COLO829 (cell line): ENCODE data around the gene IFITM5.
"Not testable (repeated sequence)": the region's sequence is repeated elsewhere in the genome, so short reads cannot be mapped to it uniquely, and the experiment has no call there.

Source experiments
- DNase-seq: peaks from one replicate; pipeline ENCODE4 v3.0.0; 2012; ENCODE audit warnings: low spot score

The IFITM5 gene

DNA sequence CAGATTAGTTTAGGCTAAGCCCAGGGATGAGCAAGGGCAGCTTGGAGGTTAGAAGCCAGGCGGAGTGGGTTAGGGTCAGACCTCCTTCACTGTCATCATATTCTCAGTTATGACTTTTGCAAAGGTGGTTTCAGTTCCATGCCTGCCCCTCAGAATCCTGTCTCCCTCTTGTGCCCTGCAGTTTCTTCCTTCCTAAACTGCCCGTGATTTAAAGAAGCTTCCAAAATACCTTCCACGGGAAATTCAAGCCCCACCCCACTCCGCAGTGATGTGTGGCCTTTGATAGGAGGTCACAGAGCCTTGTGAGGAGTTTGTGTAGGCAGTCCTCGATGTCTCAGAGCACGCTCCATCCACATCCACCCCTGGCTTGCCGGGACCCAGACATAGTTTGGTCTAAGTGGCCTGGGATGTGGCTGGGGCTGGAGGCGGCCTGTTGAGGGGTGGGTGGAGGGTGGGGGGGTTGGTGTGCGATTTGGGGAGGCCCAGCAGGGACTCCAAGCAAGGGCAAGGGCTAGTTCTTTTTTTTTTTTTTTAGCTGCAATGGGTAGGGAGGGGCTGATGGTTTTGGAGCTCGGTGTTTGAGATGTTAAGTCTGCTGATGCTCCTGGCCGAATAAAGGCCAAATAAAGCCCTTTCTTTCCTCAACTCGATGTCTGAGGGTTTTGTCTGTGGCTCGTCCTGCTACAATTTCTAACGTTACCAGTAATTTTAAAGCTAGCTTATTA, 12.9 kb upstream of the IFITM5 start:
- no peak for DNase-seq

DNA sequence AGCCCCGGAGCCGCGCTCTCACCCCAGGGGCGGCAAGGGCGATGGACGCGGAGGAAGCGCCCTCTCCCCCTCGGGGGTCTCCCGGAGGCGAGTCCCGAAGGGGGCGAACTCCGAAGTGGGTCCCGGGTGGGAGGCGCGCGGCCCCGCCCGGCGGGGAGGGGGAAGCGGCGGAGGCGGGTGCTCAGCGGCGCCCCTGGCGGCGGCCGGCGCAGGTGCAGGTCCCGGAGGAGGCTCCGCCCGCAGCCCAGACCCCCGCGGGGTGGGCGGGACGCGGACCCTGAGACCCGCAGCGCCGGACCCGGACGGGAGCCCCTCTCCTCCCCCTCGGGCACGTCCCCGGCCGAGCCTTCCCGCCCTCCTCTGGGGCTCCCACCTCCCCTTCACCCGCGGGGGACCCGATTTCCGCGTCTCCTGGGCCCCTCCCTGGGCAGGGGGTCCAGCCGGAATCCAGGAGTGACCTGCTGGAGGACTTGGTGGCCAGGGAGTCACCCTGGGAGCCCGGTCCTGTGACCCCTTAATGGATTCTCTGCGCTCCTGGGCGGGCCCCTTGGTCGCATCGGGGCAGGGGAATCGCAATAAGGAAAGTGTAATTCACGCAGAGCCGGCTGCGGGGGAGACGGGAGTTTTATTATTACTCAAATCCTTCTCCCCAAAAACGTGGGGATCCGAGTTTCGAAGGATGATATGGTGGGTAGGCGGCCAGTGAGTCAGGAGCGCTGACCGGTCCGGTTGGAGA, 11.9 kb upstream of the IFITM5 start:
- not testable (repeated sequence) for DNase-seq

DNA sequence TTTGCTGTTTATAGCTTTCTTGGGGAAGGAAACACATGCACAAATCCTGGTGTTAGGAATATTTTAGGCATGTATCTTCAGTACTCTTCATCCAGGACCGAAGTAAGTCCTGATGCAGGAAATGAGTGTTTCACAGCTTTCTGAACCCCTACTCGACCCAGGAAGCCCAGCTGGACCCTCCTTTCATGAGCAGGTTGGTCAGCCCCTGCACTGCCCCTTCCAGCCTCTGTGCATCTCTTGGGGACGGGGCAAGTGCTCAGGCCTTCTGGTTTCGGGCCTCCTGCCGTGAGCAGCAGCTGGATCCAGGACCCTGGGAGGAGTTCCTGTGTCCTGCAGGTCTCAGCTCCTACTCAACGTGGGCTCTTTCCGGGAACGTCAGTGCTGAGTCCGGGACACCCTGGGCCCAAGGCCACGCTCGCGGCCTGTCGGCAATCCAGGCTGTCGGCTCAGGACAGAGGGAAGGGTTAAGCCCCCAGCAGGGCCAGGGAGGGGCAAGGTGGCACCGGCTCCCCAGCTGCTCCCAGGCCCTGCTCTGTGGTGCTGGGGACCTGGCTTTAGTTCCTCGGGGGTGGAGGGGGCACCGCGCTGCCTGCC, 10.8 kb upstream of the IFITM5 start:
- not testable (repeated sequence) for DNase-seq

DNA sequence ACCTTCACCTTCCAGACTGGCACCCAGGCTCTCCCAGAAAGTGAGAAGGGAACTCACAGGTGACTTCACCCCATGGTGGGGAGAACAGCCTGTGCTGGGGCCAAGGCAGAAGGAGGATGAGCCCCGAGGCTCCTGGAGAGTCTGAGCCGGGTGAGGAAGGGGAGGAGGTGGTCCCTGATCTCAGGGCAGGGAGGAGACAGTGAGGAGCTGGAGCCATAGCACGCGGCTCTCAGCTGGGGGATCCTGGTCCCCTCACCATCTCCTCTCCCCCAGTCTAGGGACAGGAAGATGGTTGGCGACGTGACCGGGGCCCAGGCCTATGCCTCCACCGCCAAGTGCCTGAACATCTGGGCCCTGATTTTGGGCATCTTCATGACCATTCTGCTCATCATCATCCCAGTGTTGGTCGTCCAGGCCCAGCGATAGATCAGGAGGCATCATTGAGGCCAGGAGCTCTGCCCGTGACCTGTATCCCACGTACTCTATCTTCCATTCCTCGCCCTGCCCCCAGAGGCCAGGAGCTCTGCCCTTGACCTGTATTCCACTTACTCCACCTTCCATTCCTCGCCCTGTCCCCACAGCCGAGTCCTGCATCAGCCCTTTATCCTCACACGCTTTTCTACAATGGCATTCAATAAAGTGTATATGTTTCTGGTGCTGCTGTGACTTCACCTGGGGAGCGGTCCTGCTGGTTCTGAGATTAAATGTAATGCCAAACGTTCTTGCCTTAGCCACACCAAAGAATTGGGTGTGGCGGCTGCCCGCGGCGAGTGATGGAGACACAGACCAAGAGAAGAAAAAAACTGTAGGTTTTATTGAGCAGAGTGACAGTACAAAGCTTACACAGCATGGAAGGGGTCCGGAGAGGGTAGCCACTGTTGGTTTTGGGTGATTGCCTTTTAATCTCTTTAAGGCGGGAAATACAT, 9.7 kb upstream of the IFITM5 start:
- not testable (repeated sequence) for DNase-seq

DNA sequence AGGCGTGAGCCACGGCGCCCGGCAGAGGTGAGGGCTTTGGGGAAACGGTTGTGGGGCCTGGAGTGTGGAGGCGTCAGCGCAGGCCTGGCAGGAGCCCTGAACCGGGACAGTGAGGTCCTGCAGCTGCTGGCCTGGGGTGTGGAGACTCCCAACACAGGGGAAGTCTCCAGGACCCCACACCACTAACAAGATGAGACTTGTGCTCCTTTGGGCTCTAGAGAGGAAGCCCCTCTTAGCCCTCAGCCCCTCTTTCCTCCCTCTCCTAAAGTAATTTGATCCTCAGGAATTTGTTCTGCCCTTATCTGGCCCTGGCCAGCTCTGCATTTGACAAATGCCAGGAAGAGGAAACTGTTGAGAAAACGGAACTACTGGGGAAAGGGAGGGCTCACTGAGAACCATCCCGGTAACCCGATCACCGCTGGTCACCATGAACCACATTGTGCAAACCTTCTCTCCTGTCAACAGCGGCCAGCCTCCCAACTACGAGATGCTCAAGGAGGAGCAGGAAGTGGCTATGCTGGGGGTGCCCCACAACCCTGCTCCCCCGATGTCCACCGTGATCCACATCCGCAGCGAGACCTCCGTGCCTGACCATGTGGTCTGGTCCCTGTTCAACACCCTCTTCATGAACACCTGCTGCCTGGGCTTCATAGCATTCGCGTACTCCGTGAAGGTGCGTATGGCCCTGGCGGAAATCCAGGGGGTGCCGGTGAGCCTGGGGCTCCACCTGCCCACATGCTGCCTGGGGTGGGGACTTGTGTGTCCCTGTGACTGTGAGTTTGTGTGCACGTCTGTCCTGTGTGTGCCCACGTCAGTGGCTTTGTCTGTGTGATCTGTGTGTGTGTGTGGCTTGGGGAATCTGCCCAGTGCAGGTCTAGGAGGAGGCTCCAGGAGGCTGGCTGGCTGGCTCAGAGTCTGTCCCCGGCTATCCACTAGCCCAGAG, 8.7 kb upstream of the IFITM5 start, which contains the start of gene IFITM2:
IFITM2 (plus strand) TSS at position 51 of the 943 bp plus-strand sequence; CDS start at position 428, 377 bp downstream.
- DNase-seq, result peak; percentile 45

DNA sequence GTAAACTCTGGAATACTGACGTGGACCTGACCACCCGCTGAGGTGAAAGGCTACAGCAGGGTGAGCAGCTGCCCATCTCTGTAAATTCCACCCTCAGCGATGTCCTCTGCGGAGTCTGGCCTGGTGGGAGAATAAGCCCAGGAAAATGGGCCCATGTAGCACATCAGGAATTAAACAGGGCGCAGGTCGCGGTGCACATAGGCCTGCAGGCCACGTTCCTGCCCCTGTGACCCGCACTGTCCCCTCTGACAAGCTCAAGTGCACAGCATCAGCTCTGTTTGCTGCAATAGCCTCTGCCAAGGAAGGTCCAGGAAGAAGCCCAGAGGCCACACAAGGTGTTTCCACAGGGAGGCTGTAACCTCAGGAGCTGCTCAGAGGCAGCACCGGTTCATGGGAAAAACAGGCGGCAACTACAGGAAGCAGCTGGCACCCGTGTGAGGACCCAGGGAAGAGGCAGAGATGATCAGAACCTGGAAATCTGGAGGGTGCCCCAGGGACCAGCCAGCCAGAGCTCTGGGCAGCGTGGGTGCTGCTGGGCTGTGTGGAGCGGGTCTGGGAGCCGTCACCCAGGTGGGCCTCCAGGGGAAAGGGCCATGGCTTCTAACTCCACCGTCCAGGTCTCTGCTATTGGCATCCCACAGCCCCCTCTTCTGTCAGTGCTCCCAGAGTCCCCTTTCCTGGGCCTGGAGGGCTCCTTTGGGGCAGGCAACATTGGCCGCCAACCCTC, 7.5 kb upstream of the IFITM5 start:
- no peak for DNase-seq

DNA sequence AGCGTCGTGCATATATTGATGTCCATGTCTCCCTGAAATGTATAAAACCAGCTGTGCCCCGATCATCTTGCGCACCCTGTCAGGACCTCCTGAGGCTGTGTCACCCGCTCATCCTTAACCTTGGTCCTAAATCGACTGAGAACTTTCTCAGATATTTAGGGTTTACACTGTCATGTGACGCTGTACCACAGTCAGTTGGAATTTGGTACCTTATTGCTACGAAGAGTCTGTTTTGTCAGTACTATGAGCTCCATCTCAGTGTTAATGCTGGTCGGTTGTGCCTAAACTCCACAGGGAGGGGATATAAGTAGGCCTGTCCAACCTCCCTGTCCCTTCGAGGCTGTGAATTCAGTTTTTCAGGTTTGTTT, 6.5 kb upstream of the IFITM5 start:
- no peak for DNase-seq

DNA sequence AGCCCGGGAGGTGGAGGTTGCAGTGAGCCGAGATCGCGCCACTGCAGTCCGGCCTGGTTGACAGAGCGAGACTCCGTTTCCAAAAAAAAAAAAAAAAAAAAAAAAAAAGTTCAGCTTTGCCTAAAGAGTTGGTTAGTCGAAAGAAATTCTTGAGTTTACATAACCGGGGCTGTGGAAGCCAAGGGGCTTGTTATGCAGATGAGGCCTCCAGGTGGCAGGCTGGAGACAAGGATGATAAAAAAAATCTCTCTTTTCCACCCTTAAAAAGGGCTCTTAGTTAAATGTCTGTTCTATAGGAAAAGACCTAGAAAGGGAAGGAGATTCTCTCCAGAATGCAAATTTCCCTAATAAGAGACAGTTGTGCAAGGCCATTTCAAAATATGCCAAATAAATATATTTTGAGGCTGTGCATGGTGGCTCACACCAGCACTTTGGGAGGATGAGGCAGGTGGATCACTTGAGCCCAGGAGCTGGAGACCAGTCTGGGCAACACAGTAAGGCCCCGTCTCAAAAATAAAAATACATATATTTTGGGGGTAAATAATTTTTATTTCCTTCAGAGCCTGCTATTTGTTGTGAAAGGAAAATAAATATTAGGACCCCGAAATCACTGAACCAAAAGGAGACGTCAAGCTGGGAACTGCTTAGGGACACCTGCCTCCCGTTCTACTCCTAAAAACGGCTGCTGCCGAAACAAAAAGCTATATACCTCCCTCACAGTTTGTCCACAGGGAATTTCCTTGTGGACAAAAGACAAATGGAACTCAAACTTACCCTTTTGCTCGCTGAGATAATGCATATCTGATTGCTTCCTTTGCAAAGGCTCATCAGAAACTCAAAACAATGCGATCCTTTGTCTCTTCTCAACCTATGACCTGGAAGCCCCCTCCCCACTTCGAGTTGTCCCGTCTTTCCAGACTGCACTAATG, 5.9 kb upstream of the IFITM5 start:
- DNase-seq, result peak; percentile 82

DNA sequence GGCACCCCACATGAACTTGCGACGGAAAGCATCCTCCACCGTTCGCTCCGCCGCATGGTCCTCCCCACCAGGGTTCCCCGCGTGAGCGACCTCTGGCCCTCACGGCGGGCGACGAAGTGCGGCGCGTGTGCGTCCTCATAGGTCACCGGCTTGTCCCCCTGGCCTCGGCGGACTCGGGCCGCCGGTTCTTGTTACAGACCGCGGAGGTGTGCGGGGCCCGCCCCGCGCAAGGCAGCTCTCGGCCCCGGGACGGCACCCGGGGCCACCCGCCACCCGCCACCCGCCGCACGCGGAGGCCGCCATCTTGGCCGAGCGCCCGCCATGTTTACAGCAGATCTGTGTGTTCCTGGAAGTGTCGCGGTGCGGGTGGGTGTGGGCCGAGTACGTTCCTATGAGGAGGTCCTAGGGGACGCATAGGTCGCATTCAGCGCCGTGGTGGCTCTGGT, 4.8 kb upstream of the IFITM5 start:
- DNase-seq, result no peak

DNA sequence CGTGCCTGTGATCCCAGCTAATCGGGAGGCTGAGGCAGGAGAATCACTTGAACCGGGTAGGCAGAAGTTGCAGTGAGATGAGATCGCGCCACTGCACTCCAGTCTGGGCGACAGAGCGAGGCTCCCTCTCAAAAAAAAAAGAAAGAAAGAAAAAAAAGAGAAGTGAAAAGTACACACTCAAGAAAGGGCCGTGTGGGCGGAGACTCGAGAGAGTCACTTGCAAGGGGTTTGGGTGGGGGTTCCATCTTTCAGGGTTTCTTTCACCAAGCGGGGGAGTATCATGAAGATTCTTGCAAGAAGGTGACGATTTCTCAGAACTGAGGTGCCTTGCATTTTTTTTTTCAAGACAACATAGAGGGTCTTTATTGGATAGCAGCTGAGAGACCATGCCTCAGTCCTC, 4.0 kb upstream of the IFITM5 start:
- no peak for DNase-seq

DNA sequence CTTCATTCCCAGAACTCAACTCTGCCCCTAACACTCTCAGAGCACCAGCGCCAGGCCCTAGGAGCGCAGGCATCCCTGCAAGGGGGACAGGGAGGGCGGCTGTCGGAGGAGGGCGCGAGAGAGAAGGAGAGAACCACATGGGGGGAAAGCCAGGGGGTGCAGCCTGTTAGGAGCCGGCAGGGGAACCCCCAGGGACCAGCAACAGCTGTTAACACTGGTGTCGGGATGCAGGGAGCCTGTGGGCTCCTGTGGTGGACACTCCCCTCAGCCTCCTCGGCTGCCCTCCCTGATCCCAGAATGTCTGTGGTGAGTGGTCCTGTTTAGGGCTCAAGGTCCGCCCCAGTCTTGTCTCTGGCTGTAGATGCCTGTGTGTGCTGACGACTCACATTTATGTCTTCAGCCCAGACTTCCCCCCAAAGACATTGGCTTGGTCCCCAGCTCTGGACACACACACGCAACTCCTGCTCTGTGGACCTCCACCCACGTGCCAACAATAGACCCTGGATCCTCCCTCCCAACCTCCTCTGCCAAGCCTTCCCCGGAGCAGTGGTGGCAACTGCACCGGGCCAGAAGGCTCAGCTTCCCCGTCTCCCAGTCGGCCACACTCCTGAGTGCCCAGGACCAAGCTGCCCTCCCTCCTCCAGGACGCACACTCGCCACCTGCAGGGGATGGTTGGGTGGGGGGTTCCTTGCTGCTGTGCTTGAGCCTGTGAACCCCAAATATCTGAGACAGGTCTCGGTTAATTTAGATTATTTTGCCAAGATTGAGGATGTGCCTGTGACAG, 817 bp upstream of the IFITM5 start:
- DNase-seq, result no peak

DNA sequence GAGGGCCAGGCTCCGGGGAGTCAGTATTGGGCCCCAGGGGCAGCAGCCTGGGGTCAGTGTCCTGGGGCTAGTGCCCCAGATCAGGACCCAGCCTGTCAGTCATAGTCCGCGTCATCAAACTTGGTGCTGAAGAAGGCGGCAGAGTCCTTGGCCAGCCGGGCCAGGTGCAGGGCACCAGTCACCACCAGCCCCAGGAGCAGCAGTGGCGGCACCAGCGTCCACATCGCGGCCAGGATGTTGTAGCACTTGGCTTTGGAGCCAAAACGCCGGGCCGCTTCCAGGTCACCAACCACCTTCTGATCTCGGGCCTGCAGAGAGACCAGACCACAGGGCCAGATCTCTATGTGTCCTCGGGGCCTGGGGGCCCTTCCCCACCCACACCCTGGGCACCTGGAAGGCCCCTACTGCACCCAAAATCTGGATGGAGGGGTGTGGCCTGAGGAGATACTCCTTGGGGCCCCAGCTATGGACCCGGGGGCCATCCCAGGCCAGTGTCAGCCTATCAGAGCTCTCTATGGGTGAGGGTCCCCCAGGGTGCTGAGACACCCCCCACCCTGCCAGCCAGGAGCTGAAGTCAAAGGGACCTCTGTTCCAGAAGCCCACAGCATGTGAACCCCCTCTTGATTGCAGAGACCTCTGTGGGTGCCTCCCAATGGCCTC, 790 bp downstream of the IFITM5 start:
- DNase-seq, result no peak

DNA sequence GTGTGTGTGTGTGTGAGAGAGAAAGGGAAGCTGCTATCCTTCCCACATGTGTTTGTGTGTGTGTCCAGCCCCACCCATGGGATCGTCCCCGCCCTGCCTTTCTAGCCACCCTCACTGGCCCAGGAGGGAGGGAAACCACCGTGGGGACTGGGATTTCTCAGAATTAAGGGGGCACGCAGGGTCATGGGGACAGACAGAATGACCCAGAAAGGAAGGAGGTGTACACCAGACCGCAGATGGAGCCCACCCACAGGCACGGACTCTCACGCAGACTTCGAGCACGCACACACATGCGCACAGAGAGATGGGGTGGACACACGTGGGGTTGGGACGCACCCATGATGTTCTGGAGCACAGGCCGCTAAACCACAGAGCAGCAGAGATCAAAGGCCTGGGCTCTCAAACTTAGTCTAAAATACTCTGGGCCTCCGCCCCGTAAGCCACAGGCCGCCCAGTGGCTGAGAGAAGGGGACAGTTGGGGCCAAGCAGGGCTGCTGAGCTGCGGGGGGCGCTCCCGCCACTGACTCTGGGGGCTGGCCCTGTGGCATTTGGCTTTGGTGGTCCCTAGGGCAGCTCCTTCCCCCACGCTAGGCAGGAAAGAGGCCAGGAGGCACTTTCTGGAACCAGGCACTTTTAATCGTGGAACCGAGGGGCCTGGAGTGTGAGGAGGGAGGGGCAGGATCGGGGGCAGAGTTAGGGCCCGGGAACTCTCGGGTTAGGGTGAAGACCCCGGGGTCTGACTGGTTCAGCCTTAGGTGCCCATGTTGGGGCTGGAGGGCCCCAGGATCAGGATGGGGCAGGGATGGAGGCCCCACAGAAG, 1.5 kb downstream of the IFITM5 start:
- DNase-seq, result no peak

DNA sequence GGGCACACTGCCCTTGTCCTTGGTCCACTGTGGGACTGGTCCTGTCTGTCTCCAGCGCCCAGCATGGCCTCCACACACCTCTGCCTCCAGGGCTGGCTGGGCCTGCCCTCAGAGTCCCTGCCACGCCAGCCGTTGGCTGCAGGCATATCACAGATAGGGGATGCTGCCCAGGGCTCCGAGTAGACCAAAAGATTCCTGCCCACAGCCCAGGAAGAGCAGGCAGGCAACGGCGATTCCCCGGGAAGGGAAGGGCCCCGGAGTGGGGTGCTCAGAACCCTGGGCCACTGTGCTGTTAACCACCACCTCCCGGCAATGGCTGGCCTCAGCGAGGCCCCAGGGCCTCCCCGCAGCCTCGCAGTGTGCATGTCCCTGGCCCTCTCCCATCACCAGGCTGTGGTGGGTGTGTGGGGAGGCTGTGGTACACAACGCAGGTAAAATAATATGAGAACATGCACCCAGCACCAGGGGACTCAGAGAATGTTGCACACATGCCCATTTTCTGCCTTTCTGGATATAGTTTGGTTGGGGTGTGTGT, 2.2 kb downstream of the IFITM5 start:
- no peak for DNase-seq

DNA sequence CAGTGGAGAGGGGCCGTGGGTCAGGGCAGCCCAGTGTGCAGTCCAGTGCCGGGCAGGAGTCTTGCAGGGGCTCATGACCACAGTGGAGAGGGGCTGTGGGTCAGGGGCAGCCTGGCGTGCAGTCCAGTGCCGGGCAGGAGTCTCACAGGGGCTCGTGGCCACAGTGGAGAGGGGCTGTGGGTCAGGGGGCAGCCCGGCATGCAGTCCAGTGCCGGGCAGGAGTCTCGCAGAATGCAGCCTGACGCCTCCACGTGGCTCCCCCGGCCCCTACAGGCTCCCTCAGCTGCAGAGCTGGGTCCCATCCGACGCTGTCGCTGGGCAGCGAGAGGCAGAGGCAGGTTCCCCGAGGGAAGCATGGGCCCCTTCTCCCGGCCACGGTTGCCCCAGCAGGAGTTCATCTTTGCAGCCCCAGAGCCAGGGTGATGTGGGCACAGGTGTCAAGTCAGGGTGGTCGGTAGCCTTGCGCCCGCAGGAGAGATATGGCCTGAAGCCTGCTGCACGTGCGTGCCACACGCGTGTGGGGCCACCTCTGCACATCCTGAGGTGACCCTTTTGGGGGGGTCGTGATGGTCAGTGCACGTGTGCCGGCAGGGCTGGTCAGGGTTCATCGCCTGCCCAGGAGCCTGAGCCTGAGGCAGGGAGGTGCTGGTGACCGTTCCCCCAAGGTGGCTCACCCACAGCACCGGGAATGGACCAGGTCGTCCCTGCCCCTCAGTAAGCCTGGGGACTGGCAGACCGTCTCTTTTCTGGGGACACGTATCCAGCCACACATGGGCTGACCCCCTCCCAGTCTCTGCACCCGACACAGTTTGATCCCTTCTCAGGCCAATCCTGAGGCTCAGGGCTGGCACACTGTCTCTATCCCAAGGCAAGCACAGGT, 2.9 kb downstream of the IFITM5 start:
- no peak for DNase-seq
